ENCODE measurements around the gene WNT5A.

The WNT5A gene

DNA sequence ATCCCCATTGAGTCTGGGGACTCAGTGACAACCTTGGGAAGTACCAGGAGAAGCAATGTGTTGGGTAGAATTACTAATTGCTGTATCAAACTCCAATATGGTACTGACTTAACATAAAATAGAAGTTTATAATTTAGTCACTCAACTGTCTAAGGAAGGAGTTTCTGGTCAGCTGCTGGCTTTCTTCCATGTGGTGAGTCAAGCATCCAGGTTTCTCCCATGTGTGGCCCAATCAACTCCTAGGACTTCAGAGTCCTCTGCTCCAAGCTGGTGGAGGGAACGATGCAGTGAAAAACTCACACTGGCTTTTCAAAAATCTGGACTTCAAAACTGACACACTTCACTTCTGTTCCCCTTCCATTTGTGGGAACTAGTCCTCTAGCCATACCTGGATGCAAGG, 25.2 kb downstream of the WNT5A start:
- DNase-seq (ENCODE audit: low read depth): peak; percentile 65
- no peak overlapping the region for H3K4me3 ChIP-seq (ENCODE audit: low read depth, low read length)

DNA sequence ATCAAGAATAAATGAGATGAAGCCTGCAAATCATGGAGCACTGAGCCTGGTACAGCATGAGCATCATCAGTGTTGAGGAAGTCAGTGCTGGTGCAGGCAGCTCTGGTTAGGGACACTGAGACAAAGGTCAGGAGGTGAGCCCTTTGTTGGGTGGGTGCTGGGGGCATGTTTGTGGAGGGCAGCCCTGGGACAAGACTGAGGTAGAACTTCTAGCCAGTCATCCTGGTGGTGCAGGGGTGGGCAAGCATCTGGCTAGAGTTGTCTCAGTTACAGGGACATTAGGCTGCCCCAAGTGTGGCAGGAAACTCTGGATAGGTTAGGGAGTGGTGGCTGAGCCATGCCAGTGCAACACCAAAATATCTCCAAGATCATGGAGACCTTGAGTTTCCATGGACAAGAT, 27.3 kb downstream of the WNT5A start:
- H3K4me3 ChIP-seq (ENCODE audit: low read depth, low read length): no peak overlapping the region

DNA sequence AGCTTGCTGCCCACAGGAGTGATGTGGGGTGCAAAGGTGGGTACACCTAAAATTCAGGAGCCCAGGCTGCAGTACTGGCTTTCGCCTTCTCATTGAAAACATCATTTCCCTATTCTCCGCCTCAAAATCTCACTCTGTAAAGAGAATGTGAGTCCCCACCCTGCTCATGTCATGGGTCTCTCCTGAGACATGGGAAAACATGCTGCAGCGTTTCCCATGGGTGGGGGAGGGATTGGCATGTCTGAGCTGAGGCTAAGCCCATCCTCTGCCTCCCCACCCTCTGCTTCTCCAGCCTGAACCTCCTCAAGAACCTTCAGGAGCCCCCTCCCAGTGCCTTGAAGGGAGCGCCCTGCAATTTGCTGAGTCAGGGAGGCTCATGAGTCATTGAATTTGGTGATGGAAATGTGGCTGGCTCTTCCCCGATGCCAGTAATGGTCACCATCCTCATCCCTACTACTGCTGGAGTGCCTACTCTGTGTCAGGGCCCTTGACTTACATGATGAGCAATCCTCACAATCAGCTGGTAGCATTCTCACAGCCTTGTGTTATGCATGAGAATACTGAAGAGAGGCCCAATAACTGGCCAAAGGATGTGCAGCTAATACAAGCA, 28.8 kb downstream of the WNT5A start:
- no peak overlapping the region for H3K4me3 ChIP-seq (ENCODE audit: low read depth, low read length)
- DNase-seq (ENCODE audit: low read depth): no peak

More for the DNA sequence above, 27.3 kb downstream of the WNT5A start:
- no peak for DNase-seq (ENCODE audit: low read depth)

DNA sequence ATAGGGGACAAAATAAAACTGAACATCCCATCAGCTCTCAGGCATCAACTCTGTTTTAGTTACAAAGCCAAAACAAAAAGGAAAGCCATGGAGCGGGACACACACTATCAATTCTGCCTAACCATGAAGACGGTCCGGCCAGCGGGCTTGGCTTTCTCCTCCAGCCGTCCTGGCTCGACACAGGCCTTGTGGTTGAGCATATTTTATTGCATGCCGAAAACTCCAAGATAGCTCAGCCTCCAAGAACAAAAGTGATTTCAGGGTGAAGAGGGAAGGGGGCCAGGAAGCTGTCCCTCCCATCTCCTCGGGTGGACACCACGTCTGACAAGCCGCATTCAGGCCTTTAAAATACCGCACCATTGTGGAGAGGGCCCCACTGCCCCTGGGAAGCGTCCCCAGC, 31.2 kb downstream of the WNT5A start:
- H3K4me3 ChIP-seq (ENCODE audit: low read depth, low read length): no peak overlapping the region
- DNase-seq (ENCODE audit: low read depth): no peak

DNA sequence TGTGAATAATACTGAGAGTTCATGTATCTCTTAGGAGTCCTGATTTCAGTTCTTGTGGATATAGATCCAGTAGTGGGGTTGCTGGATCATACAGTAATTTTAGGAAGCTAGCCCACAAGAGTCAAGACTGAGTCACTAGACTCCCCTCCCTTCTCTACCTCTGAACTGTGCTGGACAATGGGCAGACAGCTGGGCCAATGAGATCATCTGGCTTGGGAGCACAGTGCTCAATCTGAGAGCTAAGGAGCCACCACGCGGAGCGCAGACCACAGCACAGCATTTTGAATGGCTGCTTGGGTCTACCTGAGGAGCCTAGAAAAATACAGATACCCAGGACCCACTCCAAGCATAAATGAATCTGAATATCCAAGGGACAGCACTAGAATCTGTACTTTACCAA, 32.5 kb downstream of the WNT5A start:
- H3K4me3 ChIP-seq (ENCODE audit: low read depth, low read length): no peak overlapping the region
- no peak for DNase-seq (ENCODE audit: low read depth)

DNA sequence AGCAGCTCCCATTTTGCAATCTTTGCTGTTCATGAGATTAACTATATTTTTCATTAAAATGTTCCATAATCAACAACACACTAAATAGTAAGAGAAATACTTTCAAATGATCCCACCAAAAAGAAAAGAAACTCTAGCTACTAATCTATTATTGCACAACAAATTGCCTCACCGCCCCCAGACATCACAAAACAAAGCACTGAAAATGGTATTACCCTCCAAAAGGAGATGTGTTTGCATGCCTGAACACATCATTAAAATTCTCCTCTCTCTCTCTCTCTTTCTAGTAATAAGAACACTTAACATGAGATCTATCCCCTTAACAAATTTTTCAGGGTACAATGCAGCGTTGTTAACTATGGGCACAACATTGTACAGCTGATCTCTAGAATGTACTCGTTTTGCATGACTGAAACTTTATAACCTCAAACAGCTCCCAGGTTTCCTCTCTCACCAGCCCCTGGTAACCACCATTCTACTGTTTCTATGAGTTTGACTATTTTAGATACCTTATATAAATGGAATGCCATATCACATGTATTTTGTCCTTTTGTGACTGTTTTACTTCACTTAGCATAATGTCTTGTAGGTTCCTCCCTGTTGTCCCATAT, 33.1 kb downstream of the WNT5A start:
- DNase-seq (ENCODE audit: low read depth): no peak

DNA sequence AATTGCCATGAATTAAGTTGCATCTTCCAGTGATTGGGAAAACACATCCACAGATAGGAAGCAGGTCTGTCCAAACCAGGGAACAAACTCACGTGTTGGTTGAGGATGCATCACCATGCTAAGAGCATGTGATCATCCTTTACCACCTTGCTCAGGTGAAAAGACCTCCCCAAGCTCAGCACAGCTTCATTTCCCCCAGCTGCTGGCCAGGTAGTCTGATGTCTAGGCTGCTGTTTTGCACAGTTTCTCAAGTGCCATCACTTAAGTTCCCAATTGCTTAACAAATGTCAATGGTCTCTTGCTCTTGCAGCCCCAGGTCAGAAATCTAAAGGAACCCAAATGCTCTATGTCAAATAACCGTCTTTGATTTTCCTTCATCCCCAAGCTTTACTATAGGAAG, 34.2 kb downstream of the WNT5A start:
- H3K4me3 ChIP-seq (ENCODE audit: low read depth, low read length): no peak overlapping the region
- no peak for DNase-seq (ENCODE audit: low read depth)

More for the DNA sequence above, 33.1 kb downstream of the WNT5A start:
- H3K4me3 ChIP-seq (ENCODE audit: low read depth, low read length): no peak overlapping the region

DNA sequence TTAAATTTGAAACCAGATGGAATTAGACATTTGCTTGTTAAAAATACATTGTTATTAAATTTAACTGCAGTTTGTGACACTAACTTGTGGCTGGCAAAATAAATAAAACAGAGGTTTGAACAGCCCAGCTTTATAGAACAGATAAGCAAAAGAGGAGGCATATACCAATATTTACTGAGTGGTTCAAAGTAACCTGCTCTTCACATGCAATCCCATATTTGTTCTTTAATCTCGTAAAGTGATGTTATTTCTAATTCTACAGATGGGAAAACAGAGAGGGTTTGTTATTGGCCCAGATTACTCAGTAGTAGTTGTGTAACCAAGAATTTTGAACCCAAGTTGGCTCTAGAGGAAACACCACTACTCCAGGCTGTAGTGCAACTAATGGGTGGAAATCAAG, 37.6 kb downstream of the WNT5A start:
- no peak overlapping the region for H3K4me3 ChIP-seq (ENCODE audit: low read depth, low read length)
- DNase-seq (ENCODE audit: low read depth): no peak

DNA sequence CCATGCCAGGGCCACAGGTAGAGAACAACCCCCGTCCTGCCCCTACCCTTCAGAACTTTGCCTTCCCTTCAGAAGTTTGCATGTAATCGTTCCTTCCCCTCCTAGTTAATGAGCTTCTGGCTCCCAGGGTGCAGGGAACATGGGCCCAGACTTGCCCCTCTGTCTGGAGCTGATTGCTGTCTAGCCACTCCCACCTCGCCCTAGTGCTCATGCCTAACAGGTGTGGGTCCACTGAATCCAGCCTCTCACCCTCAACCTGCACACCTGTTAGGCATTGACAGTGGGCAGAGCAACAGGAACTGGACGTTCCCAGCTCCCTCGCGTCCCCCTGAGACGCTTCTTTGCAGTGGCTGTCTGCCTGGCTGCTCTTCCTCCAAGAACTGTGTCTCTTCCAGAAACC, 40.3 kb downstream of the WNT5A start:
- no peak for DNase-seq (ENCODE audit: low read depth)
- H3K4me3 ChIP-seq (ENCODE audit: low read depth, low read length): no peak overlapping the region

DNA sequence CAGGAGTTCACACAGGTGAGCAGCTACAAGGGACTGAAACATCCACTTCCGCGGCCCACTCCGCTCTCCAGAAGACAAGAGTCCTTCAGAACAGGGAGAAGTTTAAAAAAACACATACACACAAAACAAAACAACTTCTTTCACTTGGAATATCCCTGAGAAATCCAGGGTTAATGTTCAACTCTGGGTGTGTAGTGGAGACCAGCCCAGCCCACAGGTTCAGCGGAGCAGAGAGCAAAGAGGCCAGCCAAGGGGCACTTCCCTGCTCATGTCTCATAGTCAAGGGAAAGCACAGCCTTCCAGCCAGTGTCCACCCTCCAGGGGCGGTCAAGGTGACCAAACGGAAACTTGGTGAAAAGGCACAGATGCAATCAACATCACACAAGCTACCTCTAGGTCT, 41.6 kb downstream of the WNT5A start:
- no peak for DNase-seq (ENCODE audit: low read depth)
- no peak overlapping the region for H3K4me3 ChIP-seq (ENCODE audit: low read depth, low read length)

DNA sequence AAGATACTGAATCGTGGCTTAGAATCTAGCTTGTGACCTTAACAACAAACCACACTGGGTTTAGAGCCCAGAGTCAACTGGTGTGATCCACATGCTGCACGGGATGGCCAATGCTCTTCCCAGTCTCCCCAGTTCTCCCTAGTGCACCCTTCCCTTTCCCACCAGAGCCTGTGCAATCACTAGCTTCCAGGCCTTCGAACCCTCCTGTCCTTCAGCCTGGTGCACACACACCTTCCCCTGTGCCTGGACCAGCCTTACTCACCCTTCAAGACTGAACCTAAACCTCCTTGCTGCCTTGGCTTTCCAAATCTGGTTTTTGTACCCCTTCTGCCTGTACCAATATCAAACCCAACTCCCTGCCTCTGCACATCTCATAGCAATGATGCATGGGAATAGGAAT, 43.8 kb downstream of the WNT5A start:
- no peak overlapping the region for H3K4me3 ChIP-seq (ENCODE audit: low read depth, low read length)

DNA sequence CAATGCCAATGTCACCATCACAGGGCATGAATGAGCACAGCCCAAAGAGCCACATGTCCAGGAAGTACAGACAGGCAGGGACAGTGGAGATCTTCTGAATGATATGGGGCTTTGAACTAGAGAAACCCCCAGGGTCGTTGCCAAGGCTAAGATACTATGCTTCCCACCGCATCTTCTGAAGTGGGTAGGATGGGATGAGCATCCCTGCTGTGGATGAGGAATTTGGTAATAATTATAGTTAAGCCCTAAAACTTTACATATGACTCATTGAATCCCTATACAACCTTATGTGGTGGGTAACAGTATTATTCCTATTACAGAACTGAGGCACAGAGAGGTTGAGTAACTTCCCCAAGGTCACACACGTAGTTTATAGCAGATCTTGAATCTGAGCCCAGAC, 44.2 kb downstream of the WNT5A start:
- no peak for DNase-seq (ENCODE audit: low read depth)
- H3K4me3 ChIP-seq (ENCODE audit: low read depth, low read length): no peak overlapping the region

More for the DNA sequence above, 43.8 kb downstream of the WNT5A start:
- no peak for DNase-seq (ENCODE audit: low read depth)

DNA sequence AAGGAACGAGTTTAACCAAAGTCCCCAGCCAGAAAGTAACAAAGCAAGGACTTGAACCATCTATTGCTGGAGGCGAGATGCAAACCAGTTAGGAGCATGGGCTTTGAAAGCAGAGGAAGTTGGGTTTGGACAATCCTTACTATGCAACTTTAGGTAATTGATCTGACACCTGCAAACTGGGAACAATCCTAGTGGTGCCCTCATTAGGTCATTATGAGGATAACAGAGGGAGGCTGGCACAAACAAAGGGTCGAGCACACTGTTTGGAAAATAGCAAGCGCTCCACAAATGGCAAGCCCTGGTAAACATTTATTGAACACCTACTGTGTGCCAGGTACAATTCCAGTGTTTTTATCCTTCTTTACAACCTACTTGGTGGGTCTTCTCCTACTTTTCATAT, 45.6 kb downstream of the WNT5A start:
- no peak for DNase-seq (ENCODE audit: low read depth)
- H3K4me3 ChIP-seq (ENCODE audit: low read depth, low read length): no peak overlapping the region

DNA sequence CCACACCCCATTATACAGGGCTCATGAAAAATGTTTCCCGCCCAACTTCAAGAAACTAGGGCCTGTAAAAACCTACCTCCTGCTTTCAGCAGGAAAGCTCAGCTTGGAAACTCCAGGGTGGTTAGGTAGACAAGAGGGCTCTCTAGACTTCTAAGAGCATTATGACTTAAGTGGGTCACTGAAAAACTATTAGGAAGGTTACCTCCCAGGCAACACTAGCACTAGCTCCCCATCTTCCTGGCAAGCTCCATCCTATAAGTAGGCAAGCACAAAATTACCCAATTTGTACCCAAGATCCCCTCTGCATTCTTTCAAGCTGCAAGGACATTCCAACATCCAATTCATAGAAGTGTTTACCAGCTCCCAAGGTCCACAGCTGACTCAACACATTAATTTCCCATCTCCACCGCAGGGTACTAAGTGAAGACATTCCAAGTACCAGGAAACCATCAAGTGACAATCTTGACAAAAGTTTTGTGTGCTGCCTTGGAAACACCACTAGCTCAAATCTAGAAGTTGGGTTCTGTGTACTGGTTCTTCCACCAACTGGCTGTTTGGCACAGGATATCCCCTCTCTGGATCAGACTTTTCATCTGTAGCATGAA, 46.9 kb downstream of the WNT5A start:
- no peak for DNase-seq (ENCODE audit: low read depth)
- H3K4me3 ChIP-seq (ENCODE audit: low read depth, low read length): no peak overlapping the region

DNA sequence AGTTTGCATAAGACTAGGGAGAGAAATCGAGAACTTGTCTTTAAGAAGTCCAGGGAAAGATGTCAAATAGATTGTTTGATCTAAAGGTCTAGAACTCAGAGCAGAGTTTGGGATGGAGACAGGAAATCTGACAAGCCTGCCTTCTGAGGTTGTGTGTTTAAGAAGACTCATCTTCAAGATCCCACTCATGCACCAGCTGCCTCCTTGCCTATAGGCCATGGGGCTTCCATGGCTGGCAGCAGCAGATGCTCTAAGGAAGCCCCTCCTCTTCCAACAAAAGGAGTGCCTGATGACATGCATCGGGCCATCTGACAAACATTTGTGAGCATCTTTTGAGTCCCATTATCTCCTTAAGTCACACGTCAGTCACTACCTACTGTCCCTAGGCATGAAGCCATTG, 47.4 kb downstream of the WNT5A start:
- H3K4me3 ChIP-seq (ENCODE audit: low read depth, low read length): no peak overlapping the region
- no peak for DNase-seq (ENCODE audit: low read depth)

DNA sequence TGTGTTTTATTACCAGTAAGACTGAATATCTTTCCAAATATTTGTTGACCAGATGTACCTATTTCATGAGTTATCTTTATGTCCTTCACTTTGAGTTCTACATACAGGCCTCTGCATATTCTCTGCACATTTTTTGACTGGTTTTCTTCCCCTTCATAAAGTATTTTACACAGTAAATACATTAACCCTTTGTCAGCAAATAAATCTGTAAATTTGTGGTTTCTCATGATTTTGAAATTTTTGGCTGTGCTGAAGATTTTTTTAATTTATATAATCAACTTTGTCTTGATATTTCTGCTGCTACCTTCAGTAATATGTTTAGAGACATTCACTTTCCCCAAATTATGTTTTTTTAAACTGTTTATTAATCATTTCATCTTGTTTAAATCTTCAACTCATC, 50.5 kb downstream of the WNT5A start:
- DNase-seq (ENCODE audit: low read depth): no peak

DNA sequence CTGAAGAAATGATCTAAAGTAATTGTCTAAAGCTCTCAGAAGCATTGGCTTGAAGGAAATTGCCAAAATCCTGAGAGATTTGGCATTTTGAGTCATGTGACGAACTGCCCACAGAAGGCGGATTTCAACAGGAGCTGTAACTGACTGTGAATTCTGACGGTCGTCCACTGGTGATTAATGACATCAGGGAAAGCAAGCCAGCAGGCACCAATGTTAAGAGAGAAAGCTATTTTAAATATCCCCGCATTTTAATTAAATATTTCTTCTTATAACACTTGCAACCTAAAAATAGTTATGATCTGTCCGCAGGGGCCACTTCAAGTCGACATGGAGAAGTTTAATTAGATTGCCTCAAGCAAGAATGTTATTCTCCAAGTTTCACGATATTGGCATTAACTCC, 51.6 kb downstream of the WNT5A start:
- no peak for DNase-seq (ENCODE audit: low read depth)
- H3K4me3 ChIP-seq (ENCODE audit: low read depth, low read length): no peak overlapping the region

More for the DNA sequence above, 50.5 kb downstream of the WNT5A start:
- H3K4me3 ChIP-seq (ENCODE audit: low read depth, low read length): no peak overlapping the region

DNA sequence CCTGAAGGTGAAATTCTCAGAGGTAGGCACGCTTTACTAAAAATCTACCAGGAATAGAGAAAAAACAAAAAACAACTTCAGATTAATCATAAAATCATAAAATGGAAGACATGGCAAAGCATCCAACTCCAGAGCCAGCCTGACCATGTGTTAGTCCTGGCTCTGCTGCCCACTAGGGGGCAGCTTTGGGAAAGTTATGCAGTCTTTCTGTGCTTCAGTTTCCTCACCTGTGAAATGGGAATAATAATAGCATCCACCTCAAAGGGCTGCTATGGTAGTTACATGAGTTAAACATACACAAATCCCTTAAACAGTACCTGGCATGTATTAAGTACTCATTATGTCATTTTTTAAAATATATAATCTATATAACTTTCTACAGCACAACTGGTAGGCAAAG, 52.3 kb downstream of the WNT5A start:
- no peak for DNase-seq (ENCODE audit: low read depth)

DNA sequence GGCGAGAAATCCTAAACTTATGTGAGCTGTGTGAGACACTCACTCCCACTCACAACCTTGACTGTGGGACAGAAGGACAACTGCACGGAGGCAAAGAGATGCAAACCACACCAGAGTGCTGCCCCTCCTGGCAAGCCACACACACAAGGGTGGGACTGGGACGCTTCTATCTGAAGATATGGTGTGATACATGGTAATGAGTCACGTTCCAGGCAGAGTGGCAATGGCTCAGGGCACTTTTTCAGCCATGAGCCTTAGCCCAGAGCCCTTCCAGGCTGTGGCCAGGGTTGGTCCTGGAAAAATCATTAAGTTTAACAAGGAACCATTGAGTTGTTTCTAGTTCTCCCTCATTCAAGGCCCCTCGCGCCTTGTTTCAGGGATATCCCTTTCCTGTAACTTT, 56.1 kb downstream of the WNT5A start:
- DNase-seq (ENCODE audit: low read depth): no peak
- no peak overlapping the region for H3K4me3 ChIP-seq (ENCODE audit: low read depth, low read length)

More for the DNA sequence above, 52.3 kb downstream of the WNT5A start:
- H3K4me3 ChIP-seq (ENCODE audit: low read depth, low read length): no peak overlapping the region

DNA sequence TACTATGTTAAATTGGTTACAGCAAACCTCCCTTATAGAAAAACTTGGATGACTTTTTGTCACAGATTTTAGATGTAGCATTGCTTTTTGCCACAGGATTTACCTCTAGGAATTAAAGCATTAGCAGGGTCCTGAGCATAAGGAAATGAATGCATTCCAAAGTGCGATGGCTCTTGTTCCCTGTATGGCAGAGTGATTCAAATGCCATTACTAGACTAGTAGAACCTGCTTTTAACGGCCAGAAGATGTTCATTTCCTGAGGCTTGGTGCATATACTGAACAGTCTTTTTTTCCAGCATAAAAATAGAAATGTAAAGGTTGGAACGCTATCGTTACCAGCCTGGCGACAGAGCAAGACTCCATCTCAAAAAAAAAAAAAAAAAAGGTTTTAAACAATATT, 59.4 kb downstream of the WNT5A start:
- no peak for DNase-seq (ENCODE audit: low read depth)
- no peak overlapping the region for H3K4me3 ChIP-seq (ENCODE audit: low read depth, low read length)

DNA sequence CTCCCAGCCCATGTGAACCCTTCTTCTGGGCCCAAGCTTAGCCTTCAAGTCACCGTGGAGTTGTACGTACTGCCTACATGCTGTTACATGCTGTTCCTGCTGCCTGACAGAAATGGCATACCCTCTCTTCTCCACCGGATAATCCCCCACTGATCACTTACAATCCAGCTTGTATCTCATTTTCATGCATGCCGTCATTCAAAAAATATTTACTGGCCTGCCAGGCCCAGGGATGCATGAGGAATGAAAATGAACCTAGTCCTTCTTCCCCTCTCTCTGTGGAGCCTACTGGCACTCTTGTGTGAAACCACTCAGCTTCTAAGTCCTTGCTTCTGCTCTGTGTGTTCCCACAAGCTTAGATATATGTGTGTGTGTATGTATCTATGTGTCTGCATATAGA, 60.6 kb downstream of the WNT5A start:
- DNase-seq (ENCODE audit: low read depth): no peak
- no peak overlapping the region for H3K4me3 ChIP-seq (ENCODE audit: low read depth, low read length)

Data from skeletal muscle cell (primary cell).